ENCODE results near the gene CHP1. TPM values are rescaled to one million over a fixed set of nuclear protein-coding genes. Genes with fewer than 3 reads are reported as not detected.
"Not testable (repeated sequence)": the region's sequence is repeated elsewhere in the genome, so short reads cannot be mapped to it uniquely, and the experiment has no call there.

CHP1 gene
- total and polyA plus RNA-seq, 2 experiments from 2014 or later = 85.5 to 86.2 TPM

- in situ Hi-C loops (cut with MboI) = no loop called here
- Histone ChIP-seq H3K4me3 (no peak overlapping the region), H3K4me2 (ENCODE audit: unreplicated experiment) (peak overlapping the region; percentile 39), H3K4me1 (ENCODE audit: insufficient read depth) (peaks cover 13% of the 10 kb centered on the region), H2AFZ (no peak overlapping the region), H3K9ac (peak overlapping the region; percentile 25; the same call in 1 of the 2 replicates), H3K27me3 (replicated peaks; ENCODE audit: insufficient read depth) (no peaks in the 10 kb centered on the region), H3K36me3 (ENCODE audit: low read depth) (peaks cover 13% of the 10 kb centered on the region), H3K9me2 (ENCODE audit: insufficient read depth) (no peaks in the 10 kb centered on the region), H3K79me2 (ENCODE audit: insufficient read depth) (peaks cover 24% of the 10 kb centered on the region), H3F3A (ENCODE audit: insufficient read depth) (peaks cover 21% of the 10 kb centered on the region), H3K27ac (peak overlapping the region; percentile 66), H3K9me3 (ENCODE audit: low read depth) (no peaks in the 10 kb centered on the region), H4K20me1 (ENCODE audit: insufficient read depth) (no peaks in the 10 kb centered on the region)
- TF ChIP-seq EZH2phosphoT487 (IDR thresholded peaks at IDR 0.05; ENCODE audit: insufficient read depth, low read depth) (no peak), EZH2 (IDR thresholded peaks at IDR 0.05; ENCODE audit: insufficient read depth, poor library complexity, severe bottlenecking) (no peak)
- WGBS, 2 experiments (ENCODE audit: low coverage in 1 of 2, low lambda C conversion rate in 2 of 2, missing lambda C conversion rate in 2 of 2) = 7 to 8% methylated on average over 1 of the region's 1 CpG
- DNase-seq = peak; percentile 94
Observed at GRCh38 chr15:41281236-41281635, 50.2 kb downstream of the CHP1 start.

GRCh38 chr15:41282436-41282835, 51.4 kb downstream of the CHP1 start:
- H3K9me3 ChIP-seq (ENCODE audit: low read depth); H3K4me2 ChIP-seq (ENCODE audit: unreplicated experiment); H4K20me1 ChIP-seq (ENCODE audit: insufficient read depth); H3K9me2 ChIP-seq (ENCODE audit: insufficient read depth); H3K9ac ChIP-seq; in situ Hi-C loops (cut with MboI); H3K4me3 ChIP-seq; H3K27me3 ChIP-seq (replicated peaks; ENCODE audit: insufficient read depth); DNase-seq; H2AFZ ChIP-seq; H3K27ac ChIP-seq: not testable (repeated sequence)
- Histone ChIP-seq H3K79me2 (ENCODE audit: insufficient read depth) (peaks cover 36% of the 10 kb centered on the region), H3K4me1 (ENCODE audit: insufficient read depth) (peaks cover 21% of the 10 kb centered on the region), H3F3A (ENCODE audit: insufficient read depth) (peaks cover 27% of the 10 kb centered on the region), H3K36me3 (ENCODE audit: low read depth) (peaks cover 20% of the 10 kb centered on the region)
- WGBS, 2 experiments (ENCODE audit: low coverage in 1 of 2, low lambda C conversion rate in 2 of 2, missing lambda C conversion rate in 2 of 2) = 87 to 95% methylated on average over 10 of the region's 10 CpGs

- peak overlapping the region; percentile 76 for H2AFZ ChIP-seq
- H3K4me3 ChIP-seq = peak overlapping the region; percentile 94
- H3F3A ChIP-seq (ENCODE audit: insufficient read depth) = peaks cover 27% of the 10 kb centered on the region
- H3K36me3 ChIP-seq (ENCODE audit: low read depth) = peaks cover 27% of the 10 kb centered on the region
- H3K9ac ChIP-seq = peak overlapping the region; percentile 91
- peaks cover 43% of the 10 kb centered on the region for H3K79me2 ChIP-seq (ENCODE audit: insufficient read depth)
- H4K20me1 ChIP-seq (ENCODE audit: insufficient read depth); H3K9me2 ChIP-seq (ENCODE audit: insufficient read depth); in situ Hi-C loops (cut with MboI); H3K9me3 ChIP-seq (ENCODE audit: low read depth); H3K27me3 ChIP-seq (replicated peaks; ENCODE audit: insufficient read depth); DNase-seq: not testable (repeated sequence)
- H3K4me2 ChIP-seq (ENCODE audit: unreplicated experiment) = peak overlapping the region; percentile 75
- peaks cover 21% of the 10 kb centered on the region for H3K4me1 ChIP-seq (ENCODE audit: insufficient read depth)
- H3K27ac ChIP-seq = peak overlapping the region; percentile 68
- 59 to 61% methylated on average over 19 of the region's 19 CpGs for WGBS, 2 experiments (ENCODE audit: low coverage in 1 of 2, low lambda C conversion rate in 2 of 2, missing lambda C conversion rate in 2 of 2)
Observed at GRCh38 chr15:41282980-41283652, 52.0 kb downstream of the CHP1 start.

GRCh38 chr15:41283653-41284426, 52.8 kb downstream of the CHP1 start:
- H2AFZ ChIP-seq = peak overlapping the region; percentile 76
- no peaks in the 10 kb centered on the region for H3K9me3 ChIP-seq (ENCODE audit: low read depth)
- H3K9ac ChIP-seq = peak overlapping the region; percentile 91
- peak overlapping the region; percentile 94 for H3K4me3 ChIP-seq
- TF ChIP-seq EZH2phosphoT487 (IDR thresholded peaks at IDR 0.05; ENCODE audit: insufficient read depth, low read depth) = no peak
- TF ChIP-seq EZH2 (IDR thresholded peaks at IDR 0.05; ENCODE audit: insufficient read depth, poor library complexity, severe bottlenecking) = no peak
- peaks cover 21% of the 10 kb centered on the region for H3K4me1 ChIP-seq (ENCODE audit: insufficient read depth)
- peak; percentile 99 for DNase-seq
- 1 to 2% methylated on average over 50 to 61 of the region's 61 CpGs for WGBS, 2 experiments (ENCODE audit: low coverage in 1 of 2, low lambda C conversion rate in 2 of 2, missing lambda C conversion rate in 2 of 2)
- no peaks in the 10 kb centered on the region for H3K27me3 ChIP-seq (replicated peaks; ENCODE audit: insufficient read depth)
- H3K36me3 ChIP-seq (ENCODE audit: low read depth) = peaks cover 34% of the 10 kb centered on the region
- no peaks in the 10 kb centered on the region for H3K9me2 ChIP-seq (ENCODE audit: insufficient read depth)
- peaks cover 50% of the 10 kb centered on the region for H3K79me2 ChIP-seq (ENCODE audit: insufficient read depth)
- peaks cover 27% of the 10 kb centered on the region for H3F3A ChIP-seq (ENCODE audit: insufficient read depth)
- in situ Hi-C loops (cut with MboI) = no loop called here
- peak overlapping the region; percentile 68 for H3K27ac ChIP-seq
- H4K20me1 ChIP-seq (ENCODE audit: insufficient read depth) = no peaks in the 10 kb centered on the region
- peak overlapping the region; percentile 93 for H3K4me2 ChIP-seq (ENCODE audit: unreplicated experiment)
